Stimulated activated naive CD4-positive, alpha-beta T cell (primary cell): ENCODE data around the gene HLA-B.

Experiments
- DNase-seq, 6 experiments: peaks; one replicate each; lab custom pipeline; 2025; lab: John Stamatoyannopoulos, UW

HLA-B gene

DNA sequence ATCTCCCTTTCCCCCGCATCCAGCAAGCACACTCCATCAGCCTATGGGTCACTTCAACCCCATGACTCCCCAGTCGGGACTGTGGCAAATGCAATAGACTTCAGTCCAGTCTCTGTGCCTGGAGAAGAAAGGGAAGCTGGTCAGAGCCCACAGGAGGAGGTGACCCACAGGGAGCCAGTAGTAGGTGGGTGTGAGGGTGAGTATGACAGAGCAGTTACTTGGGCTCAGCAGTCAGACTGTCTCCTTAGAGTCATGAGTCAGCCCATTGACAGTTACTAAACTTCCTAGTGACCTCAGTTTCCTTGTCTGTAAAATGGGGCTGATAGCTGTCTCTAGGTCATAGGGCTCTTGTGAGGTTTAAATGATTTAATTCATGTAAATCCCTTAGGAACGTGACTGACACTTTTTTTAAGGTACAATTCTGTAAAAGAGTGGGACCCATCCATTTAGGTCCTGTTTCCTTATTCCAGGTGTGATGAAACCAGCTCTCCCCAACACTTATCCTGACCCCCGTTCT, 51.2 kb downstream of the HLA-B start:
- DNase-seq: no peak

DNA sequence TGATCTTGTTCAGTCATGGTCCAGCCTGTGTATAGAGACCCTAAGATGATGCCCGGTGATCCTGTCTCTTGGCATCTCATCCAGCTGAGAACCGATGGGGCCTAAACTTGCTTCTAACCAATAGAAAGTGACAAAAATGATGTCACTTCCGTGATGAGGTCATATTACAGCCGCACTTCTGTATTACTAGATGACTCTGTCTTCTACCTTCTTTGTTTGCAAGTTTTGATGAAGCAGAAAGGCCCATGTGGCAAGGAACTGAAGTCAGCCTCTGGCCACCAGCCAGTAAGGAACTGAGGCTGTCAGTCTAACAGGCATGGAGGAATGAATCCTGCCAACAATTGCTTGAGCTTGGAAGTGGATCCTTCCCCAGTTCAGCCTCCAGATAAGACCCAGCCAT, 52.3 kb downstream of the HLA-B start:
- no peak for DNase-seq
